GM23248 (cell line): Measurements from ENCODE around the gene LRRC18. TPM values are rescaled to one million over a fixed set of nuclear protein-coding genes. Genes with fewer than 3 reads are reported as not detected.

Experiments
- DNase-seq: peaks from one replicate; pipeline ENCODE4 v3.0.0-alpha.2; 2015
- H2AFZ ChIP-seq: fragments of 200-600 bp; sonication (generic); 2 replicates; pipeline ENCODE4 v1.6.1; 2016; ENCODE audit warnings: antibody characterized with exemption
- H3F3A ChIP-seq: fragments of 200-600 bp; sonication (generic); 2 replicates; pipeline ENCODE4 v1.6.1; 2016; ENCODE audit warnings: mild to moderate bottlenecking, antibody characterized with exemption, mixed run types; ENCODE audit not compliant: insufficient read depth
- H3K27ac ChIP-seq: fragments of 200-600 bp; sonication (generic); 2 replicates; pipeline ENCODE4 v1.5.1; 2016; ENCODE audit warnings: mild to moderate bottlenecking
- H3K27me3 ChIP-seq: fragments of 200-600 bp; sonication (generic); replicated peaks from 2 replicates; pipeline ENCODE4 v1.6.1; 2016; ENCODE audit warnings: mild to moderate bottlenecking; ENCODE audit not compliant: insufficient read depth
- H3K36me3 ChIP-seq: fragments of 200-600 bp; sonication (generic); 2 replicates; pipeline ENCODE4 v1.6.1; 2016; ENCODE audit warnings: low read depth, mild to moderate bottlenecking
- H3K4me1 ChIP-seq: fragments of 200-600 bp; sonication (generic); 2 replicates; pipeline ENCODE4 v1.6.1; 2016; ENCODE audit warnings: mild to moderate bottlenecking; ENCODE audit not compliant: insufficient read depth
- H3K4me2 ChIP-seq: fragments of 200-600 bp; sonication (generic); one replicate; pipeline ENCODE4 v1.6.1; 2016; ENCODE audit warnings: mild to moderate bottlenecking; ENCODE audit not compliant: unreplicated experiment
- H3K4me3 ChIP-seq: fragments of 200-600 bp; sonication (generic); 2 replicates; pipeline ENCODE4 v1.5.1; 2016; ENCODE audit warnings: mild to moderate bottlenecking
- H3K79me2 ChIP-seq: fragments of 200-600 bp; sonication (generic); 2 replicates; pipeline ENCODE4 v1.6.1; 2016; ENCODE audit warnings: mild to moderate bottlenecking; ENCODE audit not compliant: insufficient read depth
- H3K9ac ChIP-seq: fragments of 200-600 bp; sonication (generic); 2 replicates; pipeline ENCODE4 v1.6.1; 2016; ENCODE audit warnings: mild to moderate bottlenecking
- H3K9me2 ChIP-seq: fragments of 200-600 bp; sonication (generic); 2 replicates; pipeline ENCODE4 v1.6.1; 2016; ENCODE audit warnings: mixed run types, mild to moderate bottlenecking, moderate library complexity; ENCODE audit not compliant: insufficient read depth
- H3K9me3 ChIP-seq: fragments of 200-600 bp; sonication (generic); one replicate; pipeline ENCODE4 v1.6.1; 2017; ENCODE audit warnings: low read depth
- H4K20me1 ChIP-seq: fragments of 200-600 bp; sonication (generic); 2 replicates; pipeline ENCODE4 v1.6.0; 2016; ENCODE audit not compliant: insufficient read depth
- EZH2 ChIP-seq: fragments of 200-600 bp; sonication (generic); IDR thresholded peaks from 2 replicates; pipeline ENCODE4 v1.6.1; 2018; ENCODE audit warnings: antibody characterized with exemption, mild to moderate bottlenecking; ENCODE audit not compliant: insufficient read depth, poor library complexity, severe bottlenecking
- EZH2phosphoT487 ChIP-seq: fragments of 200-600 bp; sonication (generic); IDR thresholded peaks from 2 replicates; pipeline ENCODE4 v1.6.1; 2018; ENCODE audit warnings: antibody characterized with exemption, moderate library complexity, mild to moderate bottlenecking, low read depth; ENCODE audit not compliant: insufficient read depth
- WGBS, 2 experiments: methylation state at CpG; one replicate each; pipeline ENCODE4 v1.1.6; 2015 to 2017; ENCODE audit warnings: low lambda C conversion rate in 2 of 2, low coverage in 1 of 2; ENCODE audit errors: missing lambda C conversion rate in 2 of 2; 5-methylcytosine and 5-hydroxymethylcytosine counted together
- in situ Hi-C: fragments of 300-500 bp; cut with MboI; formaldehyde crosslinking; loops from 2 replicates; pipeline ENCODE4 v1.15.0; 2020
- polyA plus RNA-seq: library from polyadenylated mRNA; unstranded; fragments of >200 nt; fragmentation: Nextera tagmentation; extraction: Ambion mirVana; gene quantifications from 2 replicates; pipeline ENCODE4 v1.2.1, GENCODE V29; 2016
- total RNA-seq: library from RNA; depleted of rRNA; stranded (reverse); fragments of >200 nt; shearing (Covaris generic); gene quantifications from 2 replicates; pipeline ENCODE4 v1.2.3, GENCODE V29; 2014

Gene LRRC18
- total and polyA plus RNA-seq, 2 experiments from 2014 or later = not detected

- no peaks in the 10 kb centered on the region for H3K9me3 ChIP-seq
- no peak overlapping the region for H2AFZ ChIP-seq
- H3K4me1 ChIP-seq = no peaks in the 10 kb centered on the region
- H3K27ac ChIP-seq = no peak overlapping the region
- H3K36me3 ChIP-seq = no peaks in the 10 kb centered on the region
- no peak overlapping the region for H3K9ac ChIP-seq
- in situ Hi-C loops = no loop called here
- H3K9me2 ChIP-seq = no peaks in the 10 kb centered on the region
- H3K27me3 ChIP-seq = peaks cover 16% of the 10 kb centered on the region; the same call in 1 of the 2 replicates
- H3K4me2 ChIP-seq = no peak overlapping the region
- TF ChIP-seq EZH2phosphoT487 (no peak), EZH2 (no peak)
- DNase-seq = peak; percentile 66
- H3K79me2 ChIP-seq = no peaks in the 10 kb centered on the region
- H3K4me3 ChIP-seq = no peak overlapping the region
- no peaks in the 10 kb centered on the region for H4K20me1 ChIP-seq
- no peaks in the 10 kb centered on the region for H3F3A ChIP-seq
- 21 to 23% methylated on average over 11 to 12 of the region's 12 CpGs for whole genome bisulfite sequencing, 2 experiments
Measured at GRCh38 chr10:48981310-48981907, 41.8 kb upstream of the LRRC18 start.

- Histone ChIP-seq H3K9me2 (no peaks in the 10 kb centered on the region), H2AFZ (no peak overlapping the region), H3K9ac (no peak overlapping the region), H3K4me2 (no peak overlapping the region), H3F3A (no peaks in the 10 kb centered on the region), H3K27me3 (peaks cover 16% of the 10 kb centered on the region; the same call in 1 of the 2 replicates), H3K4me1 (no peaks in the 10 kb centered on the region), H3K36me3 (no peaks in the 10 kb centered on the region), H3K4me3 (no peak overlapping the region), H3K79me2 (no peaks in the 10 kb centered on the region), H3K27ac (no peak overlapping the region), H3K9me3 (no peaks in the 10 kb centered on the region), H4K20me1 (no peaks in the 10 kb centered on the region)
- in situ Hi-C loops = no loop called here
- no peak for DNase-seq
- WGBS, 2 experiments = 66 to 71% methylated on average over 5 of the region's 5 CpGs
- TF ChIP-seq EZH2phosphoT487 = no peak
- TF ChIP-seq EZH2 = no peak
Measured at GRCh38 chr10:48978318-48978717, 38.7 kb upstream of the LRRC18 start.

- Histone ChIP-seq H3K27ac (no peak overlapping the region), H3F3A (no peaks in the 10 kb centered on the region; the same call in 1 of the 2 replicates), H3K4me3 (no peak overlapping the region), H4K20me1 (no peaks in the 10 kb centered on the region), H3K4me1 (no peaks in the 10 kb centered on the region), H2AFZ (no peak overlapping the region), H3K4me2 (no peak overlapping the region), H3K9ac (no peak overlapping the region), H3K27me3 (peaks cover 23% of the 10 kb centered on the region; the same call in 1 of the 2 replicates), H3K36me3 (no peaks in the 10 kb centered on the region), H3K9me2 (no peaks in the 10 kb centered on the region), H3K9me3 (no peaks in the 10 kb centered on the region), H3K79me2 (no peaks in the 10 kb centered on the region)
- no peak for TF ChIP-seq EZH2
- in situ Hi-C loops = no loop called here
- DNase-seq = peak; percentile 37
Measured at GRCh38 chr10:48976196-48976595, 36.6 kb upstream of the LRRC18 start.

- Histone ChIP-seq H3K27ac (no peak overlapping the region), H3K27me3 (peaks cover 14% of the 10 kb centered on the region; the same call in 1 of the 2 replicates), H3K9me2 (no peaks in the 10 kb centered on the region), H3K36me3 (no peaks in the 10 kb centered on the region), H3F3A (no peaks in the 10 kb centered on the region; the same call in 1 of the 2 replicates), H3K4me3 (no peak overlapping the region), H3K9me3 (no peaks in the 10 kb centered on the region), H3K79me2 (no peaks in the 10 kb centered on the region), H2AFZ (no peak overlapping the region), H3K4me1 (no peaks in the 10 kb centered on the region), H3K4me2 (no peak overlapping the region), H3K9ac (no peak overlapping the region), H4K20me1 (no peaks in the 10 kb centered on the region)
- in situ Hi-C loops = no loop called here
- TF ChIP-seq EZH2phosphoT487 (no peak), EZH2 (no peak)
- 68 to 75% methylated on average over 12 of the region's 12 CpGs for WGBS, 2 experiments
- peak; percentile 35 for DNase-seq
Measured at GRCh38 chr10:48974510-48975156, 35.0 kb upstream of the LRRC18 start.
